GM13977 (cell line): ENCODE measurements around the gene TMPRSS15.

Experiments used
- DNase-seq: peaks from one replicate; pipeline ENCODE4 v3.0.0; 2012; ENCODE audit warnings: low spot score
- in situ Hi-C: fragments of 300-500 bp; cut with MboI; formaldehyde crosslinking; loops from one replicate; pipeline ENCODE4 v1.12.0; 2022; ENCODE audit warnings: low sequenced_read_pairs, low pct_unique_long_range_greater_than_20kb, mixed read lengths, inconsistent platforms; ENCODE audit not compliant: unreplicated experiment
- TF ChIP-seq, protein P1 (sequence below): IDR thresholded peaks from 2 replicates; pipeline ENCODE4 v1.5.1; 2012; ENCODE audit warnings: mild to moderate bottlenecking, control low read depth; ENCODE audit not compliant: insufficient read depth; ENCODE audit errors: extremely low read depth, missing control alignments

The TMPRSS15 gene

DNA sequence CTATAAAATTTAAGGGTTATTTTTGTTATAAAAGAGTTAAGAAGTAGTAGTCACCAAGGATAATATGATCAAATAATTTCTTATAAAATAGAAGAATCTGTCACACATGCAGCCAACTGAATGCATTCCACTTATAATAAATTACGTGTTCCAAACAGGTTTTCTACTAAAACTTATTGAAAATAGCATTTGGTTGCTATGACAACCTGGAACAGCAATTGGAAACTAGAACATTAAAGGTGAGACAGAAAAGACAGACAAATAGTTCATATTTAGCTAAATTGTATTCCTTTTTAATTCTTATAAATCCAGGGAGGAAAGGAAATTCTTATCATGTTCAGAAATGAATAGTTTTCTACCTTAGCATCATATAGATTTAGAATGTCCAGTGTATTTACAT, 168.0 kb downstream of the TMPRSS15 start:
- in situ Hi-C loops, result no loop called here
- TF ChIP-seq, protein P1, sequence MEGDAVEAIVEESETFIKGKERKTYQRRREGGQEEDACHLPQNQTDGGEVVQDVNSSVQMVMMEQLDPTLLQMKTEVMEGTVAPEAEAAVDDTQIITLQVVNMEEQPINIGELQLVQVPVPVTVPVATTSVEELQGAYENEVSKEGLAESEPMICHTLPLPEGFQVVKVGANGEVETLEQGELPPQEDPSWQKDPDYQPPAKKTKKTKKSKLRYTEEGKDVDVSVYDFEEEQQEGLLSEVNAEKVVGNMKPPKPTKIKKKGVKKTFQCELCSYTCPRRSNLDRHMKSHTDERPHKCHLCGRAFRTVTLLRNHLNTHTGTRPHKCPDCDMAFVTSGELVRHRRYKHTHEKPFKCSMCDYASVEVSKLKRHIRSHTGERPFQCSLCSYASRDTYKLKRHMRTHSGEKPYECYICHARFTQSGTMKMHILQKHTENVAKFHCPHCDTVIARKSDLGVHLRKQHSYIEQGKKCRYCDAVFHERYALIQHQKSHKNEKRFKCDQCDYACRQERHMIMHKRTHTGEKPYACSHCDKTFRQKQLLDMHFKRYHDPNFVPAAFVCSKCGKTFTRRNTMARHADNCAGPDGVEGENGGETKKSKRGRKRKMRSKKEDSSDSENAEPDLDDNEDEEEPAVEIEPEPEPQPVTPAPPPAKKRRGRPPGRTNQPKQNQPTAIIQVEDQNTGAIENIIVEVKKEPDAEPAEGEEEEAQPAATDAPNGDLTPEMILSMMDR, result no peak
- no peak for DNase-seq

DNA sequence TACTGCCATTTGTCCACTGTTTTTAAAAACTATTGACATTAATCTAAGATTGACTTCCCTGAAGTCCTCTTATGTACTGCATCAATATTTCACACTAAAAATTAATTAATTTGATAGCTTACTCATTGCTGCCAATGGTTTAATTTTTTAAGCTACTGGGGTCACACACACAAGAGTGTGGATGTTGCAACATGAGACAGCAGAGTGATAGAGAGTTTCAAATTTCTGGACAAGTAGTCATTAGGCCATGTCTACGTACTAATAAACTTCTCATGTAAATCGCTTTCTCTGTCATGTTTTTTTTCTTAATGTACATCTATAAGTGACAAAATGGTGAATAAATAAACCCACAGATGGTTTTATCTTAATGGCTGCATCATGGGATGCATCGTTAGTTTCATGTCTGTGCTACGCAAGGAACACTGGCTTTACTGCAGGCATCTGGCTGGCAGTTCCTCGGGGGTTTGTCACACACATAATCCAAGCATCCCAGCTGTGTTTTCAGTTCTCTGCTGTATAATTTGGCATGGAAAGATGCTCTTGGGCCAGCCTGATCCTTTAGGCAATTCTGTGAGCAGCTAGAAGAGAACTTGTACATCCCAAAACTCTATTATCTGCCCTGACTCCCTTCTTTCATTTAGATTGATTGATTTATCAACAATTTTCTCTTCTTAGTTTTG, 175.4 kb downstream of the TMPRSS15 start:
- in situ Hi-C loops, result no loop called here
- no peak for DNase-seq
- TF ChIP-seq, protein P1, result no peak

DNA sequence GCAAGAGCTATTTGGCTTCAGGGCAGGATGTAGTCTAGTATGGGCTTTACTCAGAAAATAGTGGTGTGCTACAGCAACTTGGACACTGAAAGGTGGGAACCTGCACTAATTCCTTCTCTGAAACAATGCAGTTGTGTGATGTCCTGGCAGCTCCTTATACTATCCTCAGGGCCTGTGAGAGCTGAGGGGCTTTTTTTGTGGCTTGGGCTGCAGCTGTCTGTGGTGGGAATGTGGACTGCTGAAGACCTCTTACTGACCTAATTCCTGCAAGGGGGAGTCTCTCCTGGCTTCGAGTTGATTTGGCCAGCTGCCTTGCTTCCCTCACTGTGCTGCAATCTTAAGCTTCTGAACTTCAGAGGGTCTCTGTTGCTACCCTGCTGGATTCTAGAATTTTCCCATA, 181.2 kb downstream of the TMPRSS15 start:
- in situ Hi-C loops, result no loop called here
- TF ChIP-seq, protein P1, result no peak
- DNase-seq, result no peak

DNA sequence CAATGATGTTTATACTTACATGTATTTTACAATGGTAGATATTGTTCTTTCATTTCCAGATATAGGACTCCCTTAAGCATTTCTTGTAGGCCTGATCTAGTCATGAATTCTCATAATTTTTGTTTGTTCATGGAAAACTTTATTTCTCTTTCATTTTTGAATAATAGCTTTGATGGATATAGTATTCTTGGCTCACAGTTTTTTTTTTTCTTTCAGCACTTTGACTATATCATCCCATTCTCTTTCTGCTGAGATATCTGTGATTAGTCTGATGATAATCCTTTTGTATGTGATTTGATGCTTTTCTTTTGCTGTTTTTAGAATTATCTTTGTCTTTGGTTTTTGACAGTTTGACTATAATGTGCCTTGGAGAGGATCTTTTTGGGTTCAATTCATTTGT, 183.1 kb downstream of the TMPRSS15 start:
- in situ Hi-C loops, result no loop called here
- DNase-seq, result no peak
- TF ChIP-seq, protein P1, result no peak
